ENCODE data around the gene SBNO2.
"Not testable (repeated sequence)": the region's sequence is repeated elsewhere in the genome, so short reads cannot be mapped to it uniquely, and the experiment has no call there.

SBNO2 gene

GRCh38 chr19:1208830-1209229, 34.8 kb upstream of the SBNO2 start:
- DNase-seq (ENCODE audit: low read depth in 2 of 2) = not testable (repeated sequence)

DNA sequence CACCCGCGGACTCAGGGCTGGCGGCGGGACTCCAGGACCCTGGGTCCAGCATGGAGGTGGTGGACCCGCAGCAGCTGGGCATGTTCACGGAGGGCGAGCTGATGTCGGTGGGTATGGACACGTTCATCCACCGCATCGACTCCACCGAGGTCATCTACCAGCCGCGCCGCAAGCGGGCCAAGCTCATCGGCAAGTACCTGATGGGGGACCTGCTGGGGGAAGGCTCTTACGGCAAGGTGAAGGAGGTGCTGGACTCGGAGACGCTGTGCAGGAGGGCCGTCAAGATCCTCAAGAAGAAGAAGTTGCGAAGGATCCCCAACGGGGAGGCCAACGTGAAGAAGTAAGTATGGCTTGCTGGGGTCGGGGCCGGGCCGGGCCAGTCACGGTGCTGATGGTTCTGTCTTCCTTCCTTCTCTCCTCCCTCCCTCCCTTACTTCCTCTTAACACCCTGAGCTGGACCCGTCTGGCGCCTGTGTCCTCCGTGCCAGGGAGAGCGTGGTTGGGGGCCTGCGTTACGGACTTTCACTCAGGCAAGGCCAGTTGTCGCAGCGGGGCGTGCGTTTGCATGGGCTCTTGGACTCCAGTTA, 32.9 kb upstream of the SBNO2 start:
- DNase-seq (ENCODE audit: low read depth in 2 of 2) = no peak

DNA sequence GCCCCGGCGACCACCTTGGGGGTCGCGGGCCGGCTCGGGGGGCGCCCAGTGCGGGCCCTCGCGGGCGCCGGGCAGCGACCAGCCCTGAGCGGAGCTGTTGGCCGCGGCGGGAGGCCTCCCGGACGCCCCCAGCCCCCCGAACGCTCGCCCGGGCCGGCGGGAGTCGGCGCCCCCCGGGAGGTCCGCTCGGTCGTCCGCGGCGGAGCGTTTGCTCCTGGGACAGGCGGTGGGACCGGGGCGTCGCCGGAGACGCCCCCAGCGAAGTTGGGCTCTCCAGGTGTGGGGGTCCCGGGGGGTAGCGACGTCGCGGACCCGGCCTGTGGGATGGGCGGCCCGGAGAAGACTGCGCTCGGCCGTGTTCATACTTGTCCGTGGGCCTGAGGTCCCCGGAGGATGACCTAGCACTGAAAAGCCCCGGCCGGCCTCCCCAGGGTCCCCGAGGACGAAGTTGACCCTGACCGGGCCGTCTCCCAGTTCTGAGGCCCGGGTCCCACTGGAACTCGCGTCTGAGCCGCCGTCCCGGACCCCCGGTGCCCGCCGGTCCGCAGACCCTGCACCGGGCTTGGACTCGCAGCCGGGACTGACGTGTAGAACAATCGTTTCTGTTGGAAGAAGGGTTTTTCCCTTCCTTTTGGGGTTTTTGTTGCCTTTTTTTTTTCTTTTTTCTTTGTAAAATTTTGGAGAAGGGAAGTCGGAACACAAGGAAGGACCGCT, 32.2 kb upstream of the SBNO2 start:
- DNase-seq (ENCODE audit: low read depth in 2 of 2) = no peak

DNA sequence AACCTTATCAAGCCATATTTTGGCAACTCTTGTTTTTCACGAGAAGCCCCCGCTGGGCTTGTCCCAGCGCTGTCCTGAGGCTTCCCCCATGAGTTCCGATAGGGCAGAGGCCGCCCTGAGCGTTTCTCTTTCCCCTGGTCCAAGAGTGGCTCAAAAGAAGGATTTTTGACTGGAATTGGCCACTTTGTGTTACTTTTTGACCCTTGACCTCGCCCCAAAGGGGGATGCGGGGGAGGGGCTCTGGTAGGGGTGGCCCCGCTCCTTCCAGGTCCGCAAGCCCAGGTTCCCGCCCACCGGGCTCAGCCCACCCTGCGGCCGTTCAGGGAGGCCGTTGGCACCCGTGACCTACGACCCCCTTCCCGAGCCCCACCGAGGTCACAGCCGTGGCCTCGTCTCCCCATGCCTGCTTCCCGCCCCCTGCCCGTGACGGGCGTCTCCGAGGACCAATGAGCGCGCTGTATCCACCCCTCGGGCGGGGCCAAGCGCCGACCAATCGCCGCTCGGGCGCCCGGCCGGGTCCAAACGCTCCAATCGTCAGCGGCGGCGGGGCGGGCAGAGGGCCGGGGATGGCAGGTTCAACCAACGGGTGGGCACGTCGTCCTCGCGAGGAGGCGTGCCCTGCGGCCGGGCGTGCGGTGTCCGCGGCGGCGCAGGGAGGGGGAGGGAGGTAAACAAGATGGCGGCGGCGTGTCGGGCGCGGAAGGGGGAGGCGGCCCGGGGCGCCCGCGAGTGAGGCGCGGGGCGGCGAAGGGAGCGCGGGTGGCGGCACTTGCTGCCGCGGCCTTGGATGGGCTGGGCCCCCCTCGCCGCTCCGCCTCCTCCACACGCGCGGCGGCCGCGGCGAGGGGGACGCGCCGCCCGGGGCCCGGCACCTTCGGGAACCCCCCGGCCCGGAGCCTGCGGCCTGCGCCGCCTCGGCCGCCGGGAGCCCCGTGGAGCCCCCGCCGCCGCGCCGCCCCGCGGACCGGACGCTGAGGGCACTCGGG, 31.3 kb upstream of the SBNO2 start, which contains the start of gene STK11:
TSS of gene STK11 (plus strand) at position 665 of the 986 bp plus-strand sequence. CDS start 1,136 bp downstream, outside the sequence.
- peak; percentile 99 for DNase-seq (ENCODE audit: low read depth in 2 of 2)

DNA sequence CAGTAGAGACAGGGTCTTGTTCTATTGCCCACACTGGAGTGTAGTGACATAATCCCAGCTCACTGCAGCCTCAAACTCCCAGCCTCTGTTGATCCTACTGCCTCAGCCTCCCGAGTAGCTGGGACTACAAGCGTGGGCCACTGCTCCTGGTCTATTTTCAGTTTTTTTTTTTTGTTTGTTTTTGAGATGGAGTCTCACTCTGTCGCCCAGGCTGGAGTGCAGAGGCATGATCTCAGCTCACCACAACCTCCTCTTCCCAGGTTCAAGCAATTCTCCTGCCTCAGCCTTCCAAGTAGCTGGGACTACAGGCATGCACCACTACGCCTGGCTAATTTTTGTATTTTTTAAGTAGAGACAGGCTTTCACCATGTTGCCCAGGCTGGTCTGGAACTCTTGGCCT, 26.5 kb upstream of the SBNO2 start:
- not testable (repeated sequence) for DNase-seq (ENCODE audit: low read depth in 2 of 2)

GRCh38 chr19:1199531-1199930, 25.5 kb upstream of the SBNO2 start:
- DNase-seq (ENCODE audit: low read depth in 2 of 2) = no peak

GRCh38 chr19:1189419-1189818, 15.4 kb upstream of the SBNO2 start:
- DNase-seq (ENCODE audit: low read depth in 2 of 2) = peak in 1 of 2 experiments; percentile 42

GRCh38 chr19:1183543-1184172, 9.6 kb upstream of the SBNO2 start:
- DNase-seq (ENCODE audit: low read depth in 2 of 2) = no peak

DNA sequence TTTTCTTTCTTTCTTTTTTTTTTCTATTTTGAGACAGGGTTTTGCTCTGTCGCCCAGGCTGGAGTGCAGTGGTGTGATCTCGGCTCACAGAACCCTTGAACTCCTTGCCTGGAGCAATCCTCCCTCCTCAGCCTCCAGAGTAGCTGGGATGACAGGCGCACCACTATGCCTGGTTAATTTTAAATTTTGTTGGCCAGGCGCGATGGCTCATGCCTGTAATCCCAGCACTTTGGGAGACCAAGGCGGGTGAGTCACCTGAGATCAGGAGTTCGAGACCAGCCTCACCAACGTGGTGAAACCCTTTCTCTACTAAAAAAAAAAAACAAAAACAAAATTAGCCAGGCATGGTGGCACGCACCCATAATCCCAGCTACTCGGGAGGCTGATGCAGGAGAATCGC, 8.7 kb upstream of the SBNO2 start:
- DNase-seq (ENCODE audit: low read depth in 2 of 2) = no peak

- no peak for DNase-seq (ENCODE audit: low read depth in 2 of 2)
These were observed 8.0 kb upstream of the SBNO2 start for GRCh38 chr19:1182068-1182467.

GRCh38 chr19:1181606-1182005, 7.5 kb upstream of the SBNO2 start:
- no peak for DNase-seq (ENCODE audit: low read depth in 2 of 2)

GRCh38 chr19:1177322-1178114, 3.5 kb upstream of the SBNO2 start:
- no peak for DNase-seq (ENCODE audit: low read depth in 2 of 2)

- no peak for DNase-seq (ENCODE audit: low read depth in 2 of 2)
These were observed 766 bp downstream of the SBNO2 start for GRCh38 chr19:1173159-1173844.

DNA sequence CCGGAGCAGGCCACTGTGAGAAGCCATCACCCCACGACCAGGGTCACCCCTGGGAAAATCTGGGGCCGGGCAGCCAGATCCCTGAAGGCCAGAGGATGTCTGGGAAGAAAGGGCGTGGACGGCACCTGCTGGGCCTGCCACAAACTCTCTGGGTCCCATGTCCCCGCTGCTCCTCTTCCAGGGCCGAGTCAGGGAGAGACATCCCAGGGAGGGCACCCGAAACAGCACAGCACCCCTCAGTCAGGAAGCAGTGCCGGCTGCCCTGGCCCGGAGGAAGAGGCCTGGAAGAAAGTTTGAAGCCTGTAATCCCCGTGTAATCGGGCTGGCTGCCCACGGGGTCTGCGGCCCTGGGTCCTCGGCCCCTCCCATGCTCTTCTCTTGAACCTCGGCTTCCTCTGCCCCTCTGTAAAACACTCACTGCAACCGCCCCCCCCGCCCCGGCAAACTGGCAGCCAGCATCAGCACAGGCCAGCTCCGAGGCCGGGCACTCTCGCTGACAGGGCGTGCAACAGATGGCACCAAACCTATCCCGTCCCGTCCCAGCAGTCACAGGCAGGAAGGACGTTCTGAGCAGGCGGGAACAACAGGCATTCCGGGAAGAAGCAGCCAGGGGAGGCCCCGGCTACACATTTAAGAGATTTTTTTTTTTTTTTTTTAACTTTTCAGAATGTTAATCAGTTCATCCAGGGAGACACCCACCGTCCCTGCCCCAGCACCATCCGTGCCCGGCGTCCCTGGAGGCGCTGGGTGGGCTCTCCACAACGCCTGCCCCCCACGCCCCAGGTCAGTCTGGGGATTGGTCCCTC, 1.5 kb downstream of the SBNO2 start:
- DNase-seq (ENCODE audit: low read depth in 2 of 2) = no peak

- no peak for DNase-seq (ENCODE audit: low read depth in 2 of 2)
These were observed 2.2 kb downstream of the SBNO2 start for GRCh38 chr19:1171755-1172352.

- no peak for DNase-seq (ENCODE audit: low read depth in 2 of 2)
These were observed 2.9 kb downstream of the SBNO2 start for GRCh38 chr19:1170938-1171754.

- no peak for DNase-seq (ENCODE audit: low read depth in 2 of 2)
These were observed 3.9 kb downstream of the SBNO2 start for GRCh38 chr19:1169921-1170885.
